HG02763 (cell line): ENCODE results near the gene PPIP5K2.
"Not testable (repeated sequence)": the region's sequence is repeated elsewhere in the genome, so short reads cannot be mapped to it uniquely, and the experiment has no call there.

Experiments used
- ATAC-seq: cut with Tn5 transposase; IDR thresholded peaks from one replicate; pipeline ENCODE4 v1.9.1; 2021; ENCODE audit warnings: mild to moderate bottlenecking, moderate library complexity; ENCODE audit not compliant: unreplicated experiment

PPIP5K2 gene

DNA sequence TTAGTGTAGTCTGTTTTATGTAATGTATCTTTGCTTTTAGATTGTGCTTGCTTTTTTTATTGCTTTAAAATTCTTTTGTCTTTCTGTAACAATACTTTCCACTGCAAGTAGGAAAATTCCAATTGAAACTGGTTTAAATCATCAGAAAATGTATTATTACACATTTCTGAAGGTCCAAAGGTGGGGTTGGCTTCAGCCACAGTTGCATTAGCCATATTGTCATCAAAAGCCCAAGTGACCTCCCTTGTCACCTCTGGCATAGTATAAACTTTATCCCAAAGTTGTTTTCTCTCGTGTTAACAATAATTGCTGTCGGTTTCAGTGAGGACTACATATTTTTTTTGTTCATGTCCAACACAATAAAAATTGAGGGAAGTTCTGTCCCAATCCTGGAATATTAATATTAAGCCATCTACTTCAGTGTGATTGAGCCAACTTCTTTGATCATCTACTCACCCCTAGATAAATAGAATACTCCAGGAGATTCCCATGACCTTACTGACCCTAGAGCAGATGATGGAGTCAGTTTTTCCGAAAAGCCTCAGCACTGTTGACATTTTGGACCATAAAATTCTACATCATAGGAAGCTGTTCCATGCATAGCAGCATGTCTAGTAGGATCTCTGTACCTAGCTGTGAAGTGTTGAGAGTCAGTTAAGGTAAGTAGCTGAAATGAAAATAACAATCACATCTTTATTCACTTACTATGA, 86.0 kb downstream of the PPIP5K2 start:
- no peak for ATAC-seq

DNA sequence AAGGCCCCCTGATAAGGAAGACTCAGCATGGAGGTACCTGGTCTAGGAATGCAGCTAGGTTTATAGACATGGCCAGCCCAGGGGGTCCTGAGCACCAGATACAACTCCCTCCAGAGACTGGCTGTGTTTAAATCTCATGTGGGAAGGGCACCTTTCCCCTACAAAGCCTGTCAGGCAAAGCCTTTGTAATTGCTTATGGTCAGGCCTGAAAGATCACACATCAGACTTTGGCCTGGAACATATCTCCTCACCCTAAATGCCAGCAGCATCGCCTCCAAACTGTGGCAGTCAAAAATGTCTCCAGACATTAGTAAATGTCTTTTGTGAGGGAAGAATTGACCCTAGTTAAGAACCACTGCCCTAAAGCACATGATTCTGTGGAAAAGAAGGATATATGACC, 86.9 kb downstream of the PPIP5K2 start:
- no peak for ATAC-seq

DNA sequence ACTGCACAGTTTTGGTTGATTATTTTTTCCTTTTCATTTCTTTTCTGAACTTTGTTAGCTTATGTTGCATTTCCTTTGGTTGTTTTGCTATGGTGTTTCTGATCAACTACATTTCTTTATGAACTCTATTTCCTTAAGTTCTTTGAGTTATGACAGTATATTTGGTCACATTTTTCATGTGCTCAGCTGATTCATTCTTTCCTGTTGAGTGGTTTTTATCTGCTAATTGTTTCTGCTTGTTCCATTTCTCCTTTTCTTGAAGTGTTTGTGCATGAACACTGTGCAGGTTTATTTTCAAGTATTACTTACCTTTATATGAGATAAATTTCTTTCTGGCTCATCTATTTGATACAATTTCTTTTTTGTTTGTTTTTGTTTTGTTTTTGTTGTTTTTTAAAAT, 87.6 kb downstream of the PPIP5K2 start:
- no peak for ATAC-seq

DNA sequence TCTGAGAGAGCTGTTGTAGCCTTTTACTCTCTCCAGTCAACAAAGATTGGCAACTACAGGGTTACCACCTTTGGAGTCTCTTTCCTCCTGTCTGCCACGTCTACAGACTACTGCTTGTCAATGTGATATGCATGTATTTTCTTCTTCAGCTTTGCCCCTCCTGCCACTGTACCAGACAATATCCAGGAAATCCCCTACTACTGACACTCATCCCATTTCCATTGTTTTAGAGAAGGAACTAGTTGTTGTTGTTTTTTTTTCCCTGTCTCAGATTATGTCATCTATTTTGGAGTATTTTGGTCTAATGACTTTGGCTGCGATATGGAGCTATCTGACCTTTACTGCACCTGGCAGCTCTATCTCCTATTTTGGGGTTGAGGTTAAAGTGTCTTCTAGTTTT, 88.4 kb downstream of the PPIP5K2 start:
- no peak for ATAC-seq

DNA sequence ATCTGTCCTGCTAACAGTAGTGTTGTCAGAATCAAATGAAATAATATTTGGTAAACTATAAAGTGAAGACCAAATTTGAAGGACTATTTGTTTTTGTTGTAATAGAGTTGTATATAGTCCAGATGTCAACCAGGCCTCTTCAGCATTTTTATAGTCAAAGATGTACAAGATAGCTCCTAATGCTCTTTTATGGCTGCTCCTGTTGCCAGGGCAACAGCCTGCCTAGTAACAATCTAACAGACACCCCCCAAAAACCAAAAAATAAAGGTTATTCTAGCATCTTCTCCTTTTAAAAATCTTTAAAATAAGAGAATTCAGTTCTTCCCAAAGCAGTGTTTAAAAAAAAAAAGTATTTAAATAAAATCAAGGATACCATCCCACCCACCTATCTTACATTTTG, 89.0 kb downstream of the PPIP5K2 start:
- ATAC-seq: no peak

DNA sequence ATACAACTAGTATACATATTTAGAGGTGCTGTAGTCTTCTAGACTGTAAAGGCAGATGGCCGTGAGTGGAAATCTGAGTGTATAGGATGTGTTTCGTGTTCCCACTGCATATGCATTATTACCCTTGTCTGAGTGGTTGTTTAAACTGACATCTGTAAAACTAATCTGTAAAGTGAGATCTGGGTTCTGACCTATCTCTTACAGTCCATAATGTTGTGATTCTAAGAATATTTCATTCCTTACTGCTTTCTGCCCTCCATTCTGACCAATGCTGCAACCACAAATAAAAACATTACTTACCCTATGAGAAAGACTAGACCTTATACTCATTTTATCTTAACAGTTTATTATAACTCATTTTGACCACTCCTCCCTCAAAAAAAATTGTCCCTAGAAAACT, 90.9 kb downstream of the PPIP5K2 start:
- ATAC-seq: no peak

DNA sequence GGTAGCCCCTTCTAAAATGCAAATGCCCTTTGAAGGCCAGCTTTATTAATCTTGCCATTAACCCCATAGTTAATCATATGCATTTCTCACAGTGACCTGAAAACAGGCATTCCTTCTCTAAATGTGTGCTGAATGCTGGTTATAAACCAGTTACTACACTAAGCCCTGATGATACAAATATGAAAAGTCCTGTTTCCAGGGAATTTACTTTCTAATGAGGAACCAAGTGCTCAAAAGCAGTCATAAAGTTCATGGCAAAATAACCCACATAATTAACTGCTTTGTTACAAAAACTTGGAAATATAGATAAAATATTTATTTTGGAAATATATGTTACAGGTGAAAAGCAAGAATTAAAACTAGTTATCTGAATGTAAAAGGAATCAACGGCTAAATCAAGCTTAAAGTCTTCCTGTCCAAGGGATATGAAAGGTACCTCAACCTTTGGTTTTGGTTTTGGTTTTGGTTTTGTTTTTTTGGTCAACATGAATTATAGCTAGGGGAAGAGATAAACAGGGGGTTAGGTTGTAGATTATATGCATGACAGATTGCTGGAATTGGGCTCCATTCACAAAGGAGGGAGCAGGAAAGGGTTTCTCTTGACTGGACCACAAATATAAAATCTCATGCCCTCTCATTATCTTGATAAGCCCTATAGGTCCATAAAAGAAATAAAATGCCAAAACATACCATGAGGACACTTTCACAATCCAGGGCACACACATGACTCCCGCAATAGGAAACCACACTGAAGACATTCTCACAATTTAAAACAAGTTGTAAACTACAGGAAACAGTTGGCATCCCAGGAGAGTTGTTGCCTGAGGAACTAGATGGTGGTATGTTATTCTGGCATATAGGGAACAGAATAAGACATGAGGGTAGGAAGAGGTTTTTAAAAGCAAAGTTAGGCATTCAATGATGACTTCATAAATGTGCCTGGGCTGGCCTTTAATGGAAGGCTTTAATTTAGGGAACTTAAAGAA, 91.8 kb downstream of the PPIP5K2 start:
- ATAC-seq: no peak

DNA sequence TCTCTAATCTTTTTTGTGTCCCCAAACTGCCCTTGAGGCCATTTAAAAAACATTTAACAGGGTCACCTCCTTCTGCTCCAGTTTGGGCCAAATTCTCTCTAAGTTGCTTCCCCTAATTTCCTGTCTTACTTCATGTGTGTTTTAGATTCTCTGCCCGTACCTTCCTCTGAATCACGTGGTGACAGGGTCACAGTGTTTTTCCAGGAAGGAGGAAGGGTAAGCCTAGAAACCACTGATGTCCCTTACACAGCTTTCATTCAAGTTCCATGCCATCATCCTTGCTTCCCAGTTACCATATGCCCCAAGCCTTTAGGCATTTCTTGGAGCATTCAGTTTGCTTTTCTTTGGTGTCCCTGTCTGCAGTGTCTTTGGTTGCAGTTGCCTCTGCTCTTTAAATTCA, 96.0 kb downstream of the PPIP5K2 start:
- ATAC-seq: no peak

DNA sequence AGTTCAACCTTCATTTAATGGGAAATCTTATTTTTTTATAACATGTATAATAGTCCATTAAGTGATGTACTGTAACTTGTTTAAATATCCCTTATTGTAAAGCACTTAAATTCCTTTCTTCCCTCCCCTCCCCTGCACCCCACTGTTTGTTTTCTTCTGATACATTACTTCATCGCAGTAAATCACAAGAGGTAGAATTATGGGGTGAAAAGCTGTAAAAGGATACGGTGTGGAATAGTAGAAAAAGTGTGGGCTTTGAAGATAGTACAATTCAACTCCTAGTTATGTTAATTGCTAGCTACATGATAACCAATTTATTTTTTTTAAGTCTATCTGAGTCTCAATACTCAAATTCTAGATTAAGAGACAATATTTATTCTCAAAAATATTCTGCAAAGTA, 96.6 kb downstream of the PPIP5K2 start:
- ATAC-seq: no peak

DNA sequence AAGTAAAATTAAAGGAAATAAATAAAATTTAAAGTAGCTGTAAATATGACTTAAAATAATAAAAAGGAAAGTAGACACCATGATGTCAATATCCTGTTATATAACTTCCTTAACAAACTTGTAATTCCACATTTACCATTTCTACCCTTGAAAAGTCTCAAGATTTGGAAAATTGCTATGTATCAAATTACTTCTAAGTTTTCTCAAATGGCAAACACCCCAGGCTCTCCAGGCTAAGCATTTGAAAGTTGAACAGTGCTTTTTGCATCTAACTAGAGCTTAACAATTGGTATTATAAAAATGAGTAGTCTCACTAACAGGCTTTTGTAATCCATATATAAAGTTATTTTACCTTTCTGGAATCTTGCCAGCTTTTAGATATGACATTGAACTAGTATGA, 97.0 kb downstream of the PPIP5K2 start:
- ATAC-seq: no peak

DNA sequence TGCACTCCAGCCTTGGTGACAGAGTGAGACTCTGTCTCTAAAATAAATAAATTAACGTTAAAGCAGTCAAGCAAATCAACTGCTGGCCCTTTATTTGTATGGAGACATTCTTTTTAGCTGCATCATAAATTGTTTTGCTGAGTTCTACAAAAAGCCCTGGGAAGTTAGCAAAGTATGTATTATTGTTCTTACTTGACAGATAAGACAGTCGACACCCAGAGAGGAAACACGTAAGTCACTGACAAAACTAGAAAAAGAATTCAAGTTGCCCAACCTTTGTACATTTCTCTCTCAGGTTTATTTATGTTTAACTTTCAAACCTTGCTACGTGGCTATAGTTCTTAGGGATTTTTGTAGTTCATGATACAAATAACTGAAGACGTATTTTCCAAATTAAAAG, 98.1 kb downstream of the PPIP5K2 start:
- no peak for ATAC-seq

DNA sequence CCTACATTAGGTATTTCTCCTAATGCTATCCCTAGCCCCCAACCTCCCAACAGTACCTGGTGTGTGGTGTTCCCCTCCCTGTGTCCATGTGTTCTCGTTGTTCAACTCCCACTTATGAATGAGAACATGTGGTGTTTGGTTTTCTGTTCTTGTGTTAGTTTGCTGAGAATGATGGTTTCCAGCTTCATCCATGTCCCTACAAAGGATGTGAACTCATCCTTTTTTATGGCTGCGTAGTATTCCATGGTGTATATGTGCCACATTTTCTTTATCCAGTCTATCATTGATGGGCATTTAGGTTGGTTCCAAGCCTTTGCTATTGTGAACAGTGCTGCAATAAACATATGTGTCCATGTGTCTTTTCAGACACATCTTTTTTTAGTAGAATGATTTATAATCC, 99.0 kb downstream of the PPIP5K2 start:
- not testable (repeated sequence) for ATAC-seq

DNA sequence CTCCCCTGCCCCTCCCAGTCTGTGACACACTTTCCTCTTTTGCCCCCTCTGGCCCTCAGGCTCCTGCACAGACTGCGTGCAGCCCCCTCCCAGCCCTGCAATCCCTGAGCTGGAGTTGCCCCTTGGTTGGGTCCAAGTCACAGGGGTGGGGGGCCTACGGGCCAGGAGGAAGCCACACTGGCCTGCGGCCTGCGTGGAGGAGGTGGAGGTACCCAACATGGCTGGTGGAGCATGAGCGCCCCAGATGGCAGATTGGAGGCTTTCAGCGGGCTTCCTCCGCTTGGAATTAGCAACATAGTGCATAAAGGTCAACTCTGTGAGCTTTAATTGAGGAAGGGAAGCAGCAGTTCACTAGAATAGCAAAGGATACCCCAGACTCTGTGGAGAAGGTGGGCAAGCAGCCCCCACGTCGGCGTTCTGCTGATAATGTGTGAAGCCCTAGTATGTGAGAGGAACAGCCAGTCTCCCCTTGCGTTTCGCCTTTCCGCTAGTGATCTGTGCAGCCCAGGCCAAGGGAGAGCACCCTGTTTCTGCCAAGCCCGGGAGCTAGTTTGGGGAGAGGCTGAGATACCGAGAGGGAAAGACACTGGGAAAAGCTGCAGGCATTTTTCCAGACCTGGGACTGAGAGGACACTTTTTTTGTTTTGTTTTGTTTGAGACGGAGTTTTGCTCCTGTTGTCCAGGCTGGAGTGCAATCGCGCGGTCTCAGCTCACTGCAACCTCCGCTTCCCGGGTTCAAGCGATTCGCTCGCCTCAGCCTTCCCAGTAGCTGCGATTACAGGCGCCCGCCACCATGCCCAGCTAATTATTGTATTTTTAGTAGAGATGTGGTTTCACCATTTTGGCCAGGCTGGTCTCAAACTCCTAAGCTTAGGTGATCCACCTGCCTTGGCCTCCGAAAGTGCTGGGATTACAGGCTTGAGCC, 103.2 kb downstream of the PPIP5K2 start:
- ATAC-seq: no peak

DNA sequence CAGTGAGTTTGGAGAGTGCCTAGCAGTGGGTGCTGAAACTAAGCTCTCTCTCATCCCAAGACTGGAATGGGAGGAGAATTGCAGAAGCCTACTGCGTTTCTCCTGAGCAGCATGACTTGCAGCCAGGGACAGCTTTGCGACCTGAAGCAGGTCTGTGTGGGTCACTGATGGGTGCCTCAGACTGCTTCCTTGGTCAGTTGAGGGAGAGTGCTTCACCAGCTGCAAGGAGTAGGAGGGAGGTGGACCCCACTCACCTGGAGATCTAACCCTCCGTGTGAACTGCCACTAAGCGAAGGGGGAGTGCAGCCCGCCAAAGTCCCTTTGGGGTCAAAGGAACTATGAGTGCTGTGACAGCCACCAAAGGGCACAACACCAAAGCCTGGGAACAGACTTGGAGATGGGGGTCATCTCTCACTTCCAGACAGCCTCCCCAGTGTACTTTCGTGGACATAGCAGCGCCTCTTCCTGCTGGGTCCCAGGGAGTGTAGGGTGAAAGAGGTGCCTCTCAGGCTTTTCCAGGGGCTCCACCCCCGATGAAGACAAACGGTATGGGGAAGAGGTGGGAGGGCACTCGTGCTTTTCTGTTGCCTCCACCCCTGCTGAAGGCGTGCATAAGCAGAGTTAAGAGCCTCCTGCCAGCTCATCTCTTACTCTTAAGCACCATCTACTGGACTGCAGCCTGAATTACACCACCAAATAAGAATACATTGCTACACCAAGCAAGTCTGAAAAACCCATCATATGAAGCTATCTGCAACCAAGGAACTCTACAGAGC, 104.2 kb downstream of the PPIP5K2 start:
- ATAC-seq: peak; percentile 92

DNA sequence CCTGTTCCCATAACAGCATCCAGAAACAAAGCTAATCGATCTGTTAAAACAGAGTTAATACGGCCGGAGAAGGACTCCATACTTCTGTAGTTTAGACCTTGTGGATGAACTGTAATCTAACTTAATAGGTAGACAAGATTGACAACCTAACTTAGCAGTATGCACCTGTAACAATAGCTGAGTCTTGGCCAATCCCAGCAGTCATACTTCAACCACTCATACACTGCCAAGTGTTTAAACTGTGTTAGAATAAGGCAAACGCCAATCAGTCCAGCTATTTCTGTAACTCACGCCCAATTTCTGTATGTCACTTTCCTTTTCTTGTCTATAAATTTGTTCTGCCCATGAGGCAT, 104.8 kb downstream of the PPIP5K2 start:
- no peak for ATAC-seq

DNA sequence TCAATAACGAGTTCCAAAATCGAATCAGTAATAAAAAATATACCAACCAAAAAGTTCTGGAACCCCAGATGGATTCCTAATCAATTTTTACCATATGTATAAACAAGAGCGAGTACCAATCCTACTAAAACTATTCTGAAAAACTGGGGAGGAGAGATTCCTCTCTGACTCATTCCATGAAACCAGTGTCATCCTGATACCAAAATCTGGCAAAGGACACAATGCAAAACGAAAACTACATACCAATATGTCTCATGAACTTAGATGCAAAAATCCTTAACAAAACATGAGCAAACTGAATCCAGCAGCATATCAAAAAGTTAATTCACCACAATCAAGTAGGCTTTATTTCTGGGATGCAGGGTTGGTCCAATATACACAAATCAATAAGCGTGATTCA, 108.0 kb downstream of the PPIP5K2 start:
- ATAC-seq: no peak

DNA sequence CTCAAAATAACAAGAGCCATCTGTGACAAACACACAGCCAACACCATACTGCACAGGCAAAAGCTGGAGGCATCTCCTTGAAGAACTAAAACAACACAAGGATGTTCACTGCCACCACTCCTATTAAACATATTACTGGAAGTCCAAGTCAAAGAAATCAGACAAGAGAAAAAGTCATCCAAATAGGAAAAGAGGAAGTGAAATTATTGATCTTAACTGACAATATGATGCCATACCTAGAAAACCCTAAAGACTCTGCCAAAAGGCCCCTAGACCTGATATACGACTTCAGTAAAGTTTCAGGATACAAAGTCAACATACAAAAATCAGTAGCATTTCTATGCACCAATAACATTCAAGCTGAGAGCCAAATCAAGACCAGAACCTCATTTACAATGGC, 108.5 kb downstream of the PPIP5K2 start:
- ATAC-seq: no peak

DNA sequence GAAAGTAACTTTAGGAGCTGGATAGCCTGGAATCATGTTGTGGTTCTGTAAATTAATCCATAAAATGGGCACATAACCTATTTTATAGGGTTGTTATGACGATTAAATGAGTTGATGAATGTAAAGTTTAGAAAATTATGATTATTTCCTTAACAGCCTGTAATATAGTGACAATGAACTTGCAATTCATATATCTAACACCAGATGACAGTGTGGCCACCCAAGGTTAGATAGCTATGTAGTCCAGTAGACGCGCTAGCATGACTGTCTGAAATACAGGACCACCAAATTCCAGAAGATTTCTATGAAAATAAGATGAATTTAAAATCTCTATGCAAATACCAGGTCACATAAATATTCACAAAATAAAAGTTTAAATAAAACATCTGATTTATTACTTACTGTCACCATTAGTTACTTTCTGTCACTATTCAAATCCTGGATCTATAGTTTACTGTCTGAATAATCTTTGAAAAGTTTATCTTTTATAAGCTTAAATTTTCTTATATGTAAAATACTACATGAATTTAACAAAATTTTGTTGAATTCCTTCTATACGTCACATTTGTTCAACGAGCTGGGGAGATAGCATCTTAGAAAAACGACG, 112.4 kb downstream of the PPIP5K2 start:
- peak; percentile 64 for ATAC-seq

DNA sequence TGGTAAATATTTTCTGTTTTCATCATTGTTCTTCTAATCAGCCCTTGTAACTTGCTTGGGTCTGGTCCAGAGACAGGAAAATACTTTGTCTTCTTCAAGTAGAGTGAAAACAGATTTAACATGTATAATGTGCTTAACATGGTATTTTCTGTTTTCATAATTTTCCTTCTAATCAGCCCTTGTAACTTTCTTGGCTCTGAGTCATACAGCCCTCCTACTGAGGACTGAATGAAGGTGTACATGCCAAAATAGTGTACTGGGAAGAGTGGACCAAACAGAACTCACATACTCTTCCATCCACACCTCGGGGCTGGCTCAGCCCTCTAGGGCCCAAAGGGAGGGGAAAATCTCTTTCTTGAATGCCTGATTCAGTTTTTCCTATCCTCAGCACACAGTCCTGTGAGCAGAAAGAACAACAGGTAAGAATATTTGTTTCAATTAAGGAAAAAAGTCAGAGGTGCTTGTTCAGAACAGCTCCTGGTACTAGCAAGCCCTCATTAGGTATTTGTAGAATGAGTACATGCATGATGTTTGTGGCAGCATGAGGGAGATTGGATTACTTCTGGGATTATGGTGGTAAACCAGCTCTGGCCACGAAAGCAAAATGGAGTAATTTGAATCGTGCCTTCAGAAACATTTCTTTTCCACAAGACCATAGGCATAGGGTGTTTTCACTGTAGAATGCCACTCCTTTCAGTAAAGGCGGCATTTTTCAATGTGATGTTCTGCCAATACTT, 114.3 kb downstream of the PPIP5K2 start:
- ATAC-seq: no peak
